Astrocyte (in vitro differentiated cells and primary cell): ENCODE measurements around the gene SEMA4D.

Source experiments
- CTCF ChIP-seq: IDR thresholded peaks from 2 replicates; pipeline ENCODE4 v1.5.1; 2011; ENCODE audit warnings: low read depth, mild to moderate bottlenecking, inconsistent platforms, low read length, moderate library complexity; ENCODE audit not compliant: insufficient read depth
- EZH2 ChIP-seq: IDR thresholded peaks from 2 replicates; pipeline ENCODE4 v1.6.1; 2012; ENCODE audit warnings: mild to moderate bottlenecking, low read length, inconsistent platforms; ENCODE audit not compliant: insufficient read depth

DNA sequence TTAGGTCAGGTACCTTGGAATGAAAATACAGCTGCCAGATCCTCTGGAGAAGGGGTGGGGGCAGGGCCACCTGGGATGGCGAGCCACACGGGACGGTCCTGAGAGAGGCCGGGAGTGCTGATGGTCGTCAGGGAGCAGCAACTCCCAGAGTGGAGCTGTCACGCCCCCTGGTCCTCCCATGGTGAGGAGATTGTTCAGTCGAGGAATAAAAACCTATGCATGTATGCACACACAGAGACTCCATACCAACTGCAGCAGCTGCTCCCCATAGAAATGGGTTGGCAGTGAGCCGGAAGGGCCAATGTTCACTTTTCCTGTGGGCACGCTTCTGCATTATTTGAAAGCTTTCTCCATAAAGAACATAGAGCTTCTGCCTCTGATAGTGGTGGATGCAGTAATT is 45.2 kb upstream of the SEMA4D start:
- TF ChIP-seq EZH2 (no peak), CTCF (no peak)
